ENCODE measurements around the gene TEK.

DNA sequence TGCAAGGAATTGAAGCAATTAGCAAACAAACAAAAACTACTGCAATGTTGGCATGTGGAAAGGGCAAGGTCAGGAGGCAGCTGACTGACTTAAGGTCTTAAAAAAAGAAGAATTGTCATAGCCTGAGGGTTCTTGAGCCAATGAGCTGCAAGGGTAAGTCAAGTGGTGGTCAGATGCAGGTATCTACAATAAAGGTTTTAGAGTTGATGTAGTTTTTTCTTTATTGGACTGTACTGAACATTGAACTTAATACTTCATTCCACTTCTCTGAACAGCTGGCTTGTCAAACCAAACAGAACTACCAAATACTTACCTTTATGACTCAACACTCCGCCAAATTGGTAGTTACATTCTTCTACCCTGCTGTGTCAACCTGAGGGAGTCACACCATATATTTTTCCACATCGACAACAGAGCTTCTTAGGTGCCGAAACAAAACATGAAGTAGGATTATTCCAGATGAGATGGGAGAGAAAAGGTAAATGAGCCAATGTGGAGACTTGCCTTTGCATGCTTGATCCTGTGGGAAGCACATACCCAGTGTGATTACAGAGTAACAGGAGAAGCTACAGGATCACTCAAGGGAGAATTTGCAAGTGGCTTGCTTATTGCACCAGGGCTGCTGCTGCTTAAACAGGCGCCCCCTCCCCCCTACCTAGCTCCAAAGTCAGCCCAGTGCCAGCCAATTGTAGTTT is 152.6 kb downstream of the TEK start:
- TF ChIP-seq, protein P1, sequence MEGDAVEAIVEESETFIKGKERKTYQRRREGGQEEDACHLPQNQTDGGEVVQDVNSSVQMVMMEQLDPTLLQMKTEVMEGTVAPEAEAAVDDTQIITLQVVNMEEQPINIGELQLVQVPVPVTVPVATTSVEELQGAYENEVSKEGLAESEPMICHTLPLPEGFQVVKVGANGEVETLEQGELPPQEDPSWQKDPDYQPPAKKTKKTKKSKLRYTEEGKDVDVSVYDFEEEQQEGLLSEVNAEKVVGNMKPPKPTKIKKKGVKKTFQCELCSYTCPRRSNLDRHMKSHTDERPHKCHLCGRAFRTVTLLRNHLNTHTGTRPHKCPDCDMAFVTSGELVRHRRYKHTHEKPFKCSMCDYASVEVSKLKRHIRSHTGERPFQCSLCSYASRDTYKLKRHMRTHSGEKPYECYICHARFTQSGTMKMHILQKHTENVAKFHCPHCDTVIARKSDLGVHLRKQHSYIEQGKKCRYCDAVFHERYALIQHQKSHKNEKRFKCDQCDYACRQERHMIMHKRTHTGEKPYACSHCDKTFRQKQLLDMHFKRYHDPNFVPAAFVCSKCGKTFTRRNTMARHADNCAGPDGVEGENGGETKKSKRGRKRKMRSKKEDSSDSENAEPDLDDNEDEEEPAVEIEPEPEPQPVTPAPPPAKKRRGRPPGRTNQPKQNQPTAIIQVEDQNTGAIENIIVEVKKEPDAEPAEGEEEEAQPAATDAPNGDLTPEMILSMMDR (IDR thresholded peaks at IDR 0.05) = no peak
- no peak for TF ChIP-seq POLR2A (IDR thresholded peaks at IDR 0.05)

Measured in testis (tissue), 2 donors.